Measurements from ENCODE around the gene KANK3. TPM values are rescaled to one million over a fixed set of nuclear protein-coding genes. Genes with fewer than 3 reads are reported as not detected.

The KANK3 gene
- 0.81 and 1.1 TPM in 2 replicates for total RNA-seq

DNA sequence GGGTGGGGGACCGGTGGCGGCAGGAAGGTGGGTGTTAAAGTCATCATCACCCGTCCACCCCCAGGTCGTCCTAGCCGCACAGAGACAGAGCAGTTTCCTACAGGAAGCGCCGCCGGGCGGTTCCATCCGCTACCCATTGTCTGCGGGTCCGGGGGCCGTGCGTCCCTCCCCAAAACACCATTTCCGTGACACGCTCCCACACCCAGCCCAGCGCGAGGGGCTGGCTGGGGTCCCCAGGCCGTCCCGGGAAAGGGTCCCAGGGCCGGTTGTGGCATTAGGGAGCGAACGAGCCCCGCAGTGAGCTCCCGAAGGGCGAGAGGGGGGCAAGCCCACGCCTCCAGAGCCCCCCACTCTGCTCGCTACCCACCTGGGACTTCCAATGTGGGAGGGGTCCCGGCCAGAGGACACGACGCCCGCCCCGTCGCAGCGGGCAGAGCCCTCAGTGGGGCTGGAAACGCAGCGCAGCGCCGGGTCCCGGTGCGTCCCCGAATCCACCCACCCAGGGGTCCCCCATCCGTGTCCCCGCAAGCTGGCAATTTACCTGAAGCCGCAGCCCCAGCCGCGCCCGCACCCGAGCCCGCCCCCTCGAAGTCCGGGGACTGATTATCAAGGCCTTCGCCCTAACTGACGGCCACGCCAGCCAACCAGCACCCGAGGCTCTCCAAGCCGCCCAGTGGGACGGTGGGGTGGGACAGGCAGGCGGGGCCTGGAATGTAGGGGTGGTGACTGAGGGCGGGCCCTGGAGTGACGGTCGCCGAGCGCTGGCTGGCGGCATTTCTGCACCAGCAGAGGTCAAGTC, at the start of gene KANK3:
KANK3 (minus strand) TSS at position 579 of the 799 bp plus-strand sequence. CDS start 5,434 bp downstream, outside the sequence.

DNA sequence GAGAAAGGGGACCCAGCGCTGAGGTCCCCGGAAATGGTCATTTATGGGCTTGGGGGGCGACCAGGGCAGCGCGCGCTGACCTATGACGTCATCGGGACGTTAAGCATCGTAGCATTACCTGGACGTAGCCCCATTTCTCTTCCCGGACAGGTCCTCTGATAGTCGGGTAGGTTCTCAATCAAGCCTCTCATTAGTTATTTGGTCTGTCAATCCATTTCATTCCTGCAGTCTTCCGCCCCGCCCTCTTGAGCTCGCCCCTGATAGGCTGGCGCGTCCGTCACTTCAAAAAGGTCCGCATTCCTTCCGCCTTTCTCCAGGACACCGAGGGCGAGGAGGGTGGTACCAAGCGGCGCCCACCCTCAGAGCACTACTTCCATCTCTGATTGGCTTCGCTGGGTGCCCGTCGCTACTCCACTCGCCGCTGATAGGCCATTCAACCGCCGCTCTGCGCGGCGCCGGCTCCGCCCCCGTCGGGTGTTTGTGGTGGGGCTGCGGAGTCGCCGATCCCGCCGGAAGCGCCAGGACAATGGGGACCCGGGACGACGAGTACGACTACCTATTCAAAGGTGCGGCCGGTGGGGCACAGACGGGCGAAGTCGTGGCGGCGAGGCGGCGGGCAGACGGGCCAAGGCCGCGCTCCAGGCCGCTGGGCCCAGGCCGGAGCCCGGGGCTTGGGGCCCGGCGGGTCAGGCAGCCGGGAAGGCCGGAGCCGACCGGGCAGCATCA, 47.0 kb upstream of the KANK3 start, which contains the start of gene RAB11B:
RAB11B (plus strand) TSS at position 470 of the 726 bp plus-strand sequence; CDS start at position 527, 57 bp downstream.

GRCh38 chr19:8363803-8364771, 21.0 kb upstream of the KANK3 start, which contains the start of gene ANGPTL4:
Gene ANGPTL4, plus strand, starts transcription at chr19:8364155. Its CDS starts 167 bp downstream, at chr19:8364322.

DNA sequence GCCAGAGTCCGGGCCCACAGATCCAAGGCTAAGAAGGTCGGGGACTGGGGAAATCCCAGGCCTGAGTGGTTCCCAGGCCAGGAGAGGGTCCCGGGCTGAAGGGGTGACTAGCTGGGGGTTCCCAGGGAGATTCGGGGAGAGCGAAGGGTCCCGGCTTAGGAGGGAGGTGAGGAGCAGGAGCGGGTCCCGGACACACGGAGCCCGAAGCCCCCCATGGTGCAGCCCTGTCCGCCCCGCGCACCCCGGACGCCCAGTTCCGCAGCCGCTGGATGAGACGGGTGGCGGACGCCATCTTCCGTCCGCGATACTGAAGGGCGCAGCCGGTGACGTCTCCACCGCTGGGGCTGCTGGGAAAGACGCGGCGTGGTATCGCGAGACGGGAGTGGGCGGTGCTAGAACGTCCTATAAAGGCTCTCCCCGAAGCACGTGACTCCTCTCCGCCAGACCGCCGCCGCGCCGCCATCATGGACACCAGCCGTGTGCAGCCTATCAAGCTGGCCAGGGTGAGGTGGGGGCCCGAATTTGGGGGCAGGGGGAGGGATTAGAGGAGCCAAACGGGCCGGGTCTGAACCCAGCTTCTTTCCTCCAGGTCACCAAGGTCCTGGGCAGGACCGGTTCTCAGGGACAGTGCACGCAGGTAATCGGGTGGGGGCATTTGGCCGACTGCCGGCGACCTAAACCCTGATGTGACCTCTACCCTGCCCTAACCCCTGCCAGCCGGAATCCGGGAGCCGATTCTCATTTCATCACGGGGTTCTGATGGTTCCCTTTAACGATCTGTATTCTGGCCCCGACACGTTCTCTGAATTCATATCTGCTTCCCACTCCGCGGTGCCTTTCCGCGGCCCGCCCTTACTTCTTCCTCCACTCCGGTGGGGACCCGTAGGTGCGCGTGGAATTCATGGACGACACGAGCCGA, 21.7 kb downstream of the KANK3 start, which contains the start of the genes NDUFA7 and RPS28:
NDUFA7 (minus strand) TSS at position 309 of the 919 bp plus-strand sequence; CDS start at position 292, 17 bp downstream.
RPS28 (plus strand) TSS at position 430 of the 919 bp plus-strand sequence; CDS start at position 465, 35 bp downstream.

GRCh38 chr19:8307965-8308866, 34.8 kb downstream of the KANK3 start, which contains the start of gene CD320:
Gene CD320, minus strand, starts transcription at chr19:8308358. Its CDS starts 68 bp downstream, at chr19:8308290.

Other genes starting within 250 kb of the KANK3 start
- gene FBN3, start 193.7 kb downstream of the KANK3 start, total RNA-seq, result not detected in 2 replicates
- gene CERS4, start 133.9 kb downstream of the KANK3 start, total RNA-seq, result 10.3 and 14.3 TPM in 2 replicates
- 66.4 and 99.0 TPM in 2 replicates for gene CD320, start 34.9 kb downstream of the KANK3 start, total RNA-seq
- gene NDUFA7, start 21.9 kb downstream of the KANK3 start, total RNA-seq, result 47.5 and 63.2 TPM in 2 replicates
- gene RPS28, start 21.8 kb downstream of the KANK3 start, total RNA-seq, result 414 and 638 TPM in 2 replicates
- 290 and 481 TPM in 2 replicates for gene ANGPTL4, start 20.9 kb upstream of the KANK3 start, total RNA-seq
- 22.6 and 44.9 TPM in 2 replicates for gene RAB11B, start 47.1 kb upstream of the KANK3 start, total RNA-seq
- gene MARCHF2, start 70.0 kb upstream of the KANK3 start, total RNA-seq, result 84.1 and 101 TPM in 2 replicates
- 52.5 and 65.5 TPM in 2 replicates for gene HNRNPM, start 101.7 kb upstream of the KANK3 start, total RNA-seq
- gene PRAM1, start 159.4 kb upstream of the KANK3 start, total RNA-seq, result not detected in 2 replicates
- gene ZNF414, start 170.9 kb upstream of the KANK3 start, total RNA-seq, result 2.9 and 12.6 TPM in 2 replicates
- gene MYO1F, start 234.2 kb upstream of the KANK3 start, total RNA-seq, result 0.18 and 0.49 TPM in 2 replicates